ENCODE results near the gene CSAD. TPM values are rescaled to one million over a fixed set of nuclear protein-coding genes. Genes with fewer than 3 reads are reported as not detected.

CSAD gene
- total RNA-seq, 2 experiments from 2014 or later = 25.8 to 26.9 TPM

- TF ChIP-seq CTCF (conservative IDR thresholded peaks at IDR 0.05; ENCODE audit: low read length) (no peak), EZH2phosphoT487 (IDR thresholded peaks at IDR 0.05; ENCODE audit: borderline replicate concordance, low read depth, low read length) (no peak)
- H3K9me3 ChIP-seq (ENCODE audit: low read length) = no peaks in the 10 kb centered on the region
- H3K9me2 ChIP-seq (ENCODE audit: insufficient read depth, low read length) = no peaks in the 10 kb centered on the region
- peaks cover 72% of the 10 kb centered on the region for H3K4me1 ChIP-seq (ENCODE audit: insufficient read depth, low read length, poor library complexity, severe bottlenecking)
- BruUV-seq (replicated peaks) = no TSS peak
- ChIA-PET POLR2A (interaction anchor here (0.6 to 5.0 kb wide), 9 partner anchors 8 to 239 kb away, joined by 3 to 41 read pairs (median 5); partner anchors contain the start of genes CSAD, ESPL1, ITGB7 and ZNF740), CTCF (ENCODE audit: unreplicated experiment) (interaction anchor here (0.6 to 1.2 kb wide), 4 partner anchors 11 to 134 kb away, joined by 3 to 4 read pairs (median 3); partner anchors contain the start of gene AAAS)
- peak overlapping the region; percentile 86 for H3K4me2 ChIP-seq (ENCODE audit: low read length)
- intact Hi-C loops (cut with micrococcal nuclease; ENCODE audit: unreplicated experiment) = loop anchor here (1.0 to 10.0 kb wide), 3 partner anchors 20 to 305 kb away; partner anchors contain the start of genes CSAD, NPFF, TARBP2 and ZNF740
- H3K4me3 ChIP-seq (ENCODE audit: low read depth, low read length, poor library complexity, severe bottlenecking) = peak overlapping the region; percentile 55
- H2AFZ ChIP-seq (ENCODE audit: low read length) = no peak overlapping the region
- peak overlapping the region; percentile 98 for H3K27ac ChIP-seq (ENCODE audit: low read depth, low read length, poor library complexity, severe bottlenecking)
- peaks cover 51% of the 10 kb centered on the region for H3K79me2 ChIP-seq (ENCODE audit: insufficient read depth, low read depth, low read length)
- no peaks in the 10 kb centered on the region for H4K20me1 ChIP-seq (ENCODE audit: insufficient read depth, low read length)
- no peak for DNase-seq (ENCODE audit: low spot score)
- H3K36me3 ChIP-seq (ENCODE audit: insufficient read depth, low read length) = peaks cover 65% of the 10 kb centered on the region
Observed at GRCh38 chr12:53200107-53200457, 19.4 kb upstream of the CSAD start.

- H2AFZ ChIP-seq (ENCODE audit: low read length) = no peak overlapping the region
- BruUV-seq (replicated peaks) = no TSS peak
- TF ChIP-seq EZH2phosphoT487 (IDR thresholded peaks at IDR 0.05; ENCODE audit: borderline replicate concordance, low read depth, low read length) = no peak
- peak; percentile 38; the same call in 1 of the 2 replicates for TF ChIP-seq CTCF (conservative IDR thresholded peaks at IDR 0.05; ENCODE audit: low read length)
- H3K36me3 ChIP-seq (ENCODE audit: insufficient read depth, low read length) = peaks cover 68% of the 10 kb centered on the region
- ChIA-PET POLR2A (interaction anchor here (0.6 to 5.0 kb wide), 10 partner anchors 8 to 238 kb away, joined by 3 to 41 read pairs (median 6); partner anchors contain the start of genes CSAD, ESPL1, ITGB7 and ZNF740), CTCF (ENCODE audit: unreplicated experiment) (interaction anchor here (0.6 to 2.5 kb wide), 6 partner anchors 11 to 133 kb away, joined by 3 to 9 read pairs (median 4); partner anchors contain the start of gene AAAS)
- H3K79me2 ChIP-seq (ENCODE audit: insufficient read depth, low read depth, low read length) = peaks cover 48% of the 10 kb centered on the region
- peak overlapping the region; percentile 98 for H3K27ac ChIP-seq (ENCODE audit: low read depth, low read length, poor library complexity, severe bottlenecking)
- H3K4me3 ChIP-seq (ENCODE audit: low read depth, low read length, poor library complexity, severe bottlenecking) = peak overlapping the region; percentile 55
- no peaks in the 10 kb centered on the region for H3K9me3 ChIP-seq (ENCODE audit: low read length)
- peaks cover 69% of the 10 kb centered on the region for H3K4me1 ChIP-seq (ENCODE audit: insufficient read depth, low read length, poor library complexity, severe bottlenecking)
- no peaks in the 10 kb centered on the region for H3K9me2 ChIP-seq (ENCODE audit: insufficient read depth, low read length)
- peak overlapping the region; percentile 86 for H3K4me2 ChIP-seq (ENCODE audit: low read length)
- intact Hi-C loops (cut with micrococcal nuclease; ENCODE audit: unreplicated experiment) = loop anchor here (1.0 to 10.0 kb wide), 3 partner anchors 19 to 305 kb away; partner anchors contain the start of genes CSAD, NPFF, TARBP2 and ZNF740
- no peaks in the 10 kb centered on the region for H4K20me1 ChIP-seq (ENCODE audit: insufficient read depth, low read length)
- no peak for DNase-seq (ENCODE audit: low spot score)
Observed at GRCh38 chr12:53199700-53200099, 19.0 kb upstream of the CSAD start.

Measured in OCI-LY7 (cell line).